ENCODE results near the gene TRIL. TPM values are rescaled to one million over a fixed set of nuclear protein-coding genes. Genes with fewer than 3 reads are reported as not detected.

Gene TRIL
- total RNA-seq, 4 donors from 2014 or later, result 1.3 to 9.4 (median 5.5) TPM

- Histone ChIP-seq H3K4me3 (peak overlapping the region; percentile 49 to 69 (median 58)), H3K27me3 (peaks cover 14 to 61% (median 26%) of the 10 kb centered on the region in 4 donors), H3K9me3 (no peaks in the 10 kb centered on the region), H3K27ac (replicated peaks in 1 of 4) (peak overlapping the region; percentile 57 to 73 (median 61)), H3K36me3 (no peaks in the 10 kb centered on the region), H3K4me1 (peaks cover 34 to 45% (median 37%) of the 10 kb centered on the region in 4 donors)
- DNase-seq (ENCODE audit: extremely low spot score), result peak; percentile 85
- TF ChIP-seq EP300 (IDR thresholded peaks at IDR 0.05), result no peak
- WGBS, result 65% methylated on average over 13 of the region's 22 CpGs
- intact Hi-C loops (cut with DNase I), result loop anchor here (10.0 kb wide), 1 partner anchor 149 kb away; no protein-coding TSS in a partner anchor
Measured at GRCh38 chr7:28955356-28955717, 2.8 kb downstream of the TRIL start.

GRCh38 chr7:28954946-28955345, 3.2 kb downstream of the TRIL start:
- DNase-seq (ENCODE audit: extremely low spot score), result no peak
- intact Hi-C loops (cut with DNase I), result loop anchor here (10.0 kb wide), 1 partner anchor 150 kb away; no protein-coding TSS in a partner anchor
- WGBS, result 55% methylated on average over 5 of the region's 5 CpGs
- no peak for TF ChIP-seq EP300 (IDR thresholded peaks at IDR 0.05)
- no peak for TF ChIP-seq CTCF (IDR thresholded peaks at IDR 0.05)
- no peak for TF ChIP-seq POLR2AphosphoS5 (IDR thresholded peaks at IDR 0.05)
- no peak for TF ChIP-seq POLR2A (IDR thresholded peaks at IDR 0.05; ENCODE audit: low read depth)
- Histone ChIP-seq H3K9me3 (no peaks in the 10 kb centered on the region), H3K4me3 (peak overlapping the region in 2 of 4 donors; percentile 49 to 69), H3K27ac (replicated peaks in 1 of 4) (peak overlapping the region in 3 of 4 donors; percentile 57 to 73 (median 60)), H3K4me1 (peaks cover 34 to 45% (median 37%) of the 10 kb centered on the region in 4 donors), H3K27me3 (peaks cover 14 to 65% (median 26%) of the 10 kb centered on the region in 4 donors), H3K36me3 (no peaks in the 10 kb centered on the region)

GRCh38 chr7:28954471-28954870, 3.7 kb downstream of the TRIL start:
- Histone ChIP-seq H3K9me3 (no peaks in the 10 kb centered on the region), H3K27me3 (peaks cover 14 to 69% (median 26%) of the 10 kb centered on the region in 4 donors), H3K27ac (replicated peaks in 1 of 4) (no peak overlapping the region), H3K36me3 (no peaks in the 10 kb centered on the region), H3K4me1 (peaks cover 34 to 45% (median 37%) of the 10 kb centered on the region in 4 donors), H3K4me3 (no peak overlapping the region)
- TF ChIP-seq CTCF (IDR thresholded peaks at IDR 0.05) (no peak), POLR2AphosphoS5 (IDR thresholded peaks at IDR 0.05) (no peak), EP300 (IDR thresholded peaks at IDR 0.05) (no peak), POLR2A (IDR thresholded peaks at IDR 0.05; ENCODE audit: low read depth) (no peak)
- intact Hi-C loops (cut with DNase I), result loop anchor here (10.0 kb wide), 1 partner anchor 150 kb away; no protein-coding TSS in a partner anchor
- DNase-seq (ENCODE audit: extremely low spot score), result peak; percentile 37

GRCh38 chr7:28953633-28954032, 4.5 kb downstream of the TRIL start:
- intact Hi-C loops (cut with DNase I), result loop anchor here (10.0 kb wide), 1 partner anchor 151 kb away; no protein-coding TSS in a partner anchor
- WGBS, result 12% methylated on average over 4 of the region's 4 CpGs

GRCh38 chr7:28942168-28942567, 16.0 kb downstream of the TRIL start:
- Histone ChIP-seq H3K27ac (replicated peaks in 1 of 4) (no peak overlapping the region), H3K4me3 (no peak overlapping the region), H3K27me3 (peaks cover 0 to 51% (median 0%) of the 10 kb centered on the region in 4 donors), H3K9me3 (no peaks in the 10 kb centered on the region), H3K36me3 (no peaks in the 10 kb centered on the region), H3K4me1 (peaks cover 0 to 6% (median 0%) of the 10 kb centered on the region in 4 donors)
- WGBS, result 88% methylated on average over 3 of the region's 3 CpGs
- intact Hi-C loops (cut with DNase I), result no loop called here
- no peak for DNase-seq (ENCODE audit: extremely low spot score)
- TF ChIP-seq CTCF (IDR thresholded peaks at IDR 0.05) (no peak), POLR2AphosphoS5 (IDR thresholded peaks at IDR 0.05) (no peak), POLR2A (IDR thresholded peaks at IDR 0.05; ENCODE audit: low read depth) (no peak), EP300 (IDR thresholded peaks at IDR 0.05) (no peak)

More at GRCh38 chr7:28953633-28954032, 4.5 kb downstream of the TRIL start:
- DNase-seq (ENCODE audit: extremely low spot score), result peak; percentile 88
- no peaks in the 10 kb centered on the region for H3K9me3 ChIP-seq
- no peak for TF ChIP-seq CTCF (IDR thresholded peaks at IDR 0.05)
- TF ChIP-seq EP300 (IDR thresholded peaks at IDR 0.05), result no peak
- TF ChIP-seq POLR2AphosphoS5 (IDR thresholded peaks at IDR 0.05), result no peak
- no peak for TF ChIP-seq POLR2A (IDR thresholded peaks at IDR 0.05; ENCODE audit: low read depth)
- H3K27me3 ChIP-seq, result peaks cover 14 to 72% (median 26%) of the 10 kb centered on the region in 4 donors
- no peaks in the 10 kb centered on the region for H3K36me3 ChIP-seq
- peaks cover 34 to 42% (median 35%) of the 10 kb centered on the region in 4 donors for H3K4me1 ChIP-seq
- H3K4me3 ChIP-seq, result no peak overlapping the region
- H3K27ac ChIP-seq (replicated peaks in 1 of 4), result peak overlapping the region in 1 of 4 donors; percentile 5

Data from esophagus muscularis mucosa (tissue), 4 donors.